OCI-M1 (cell line): ENCODE data around the gene TSPEAR.
"Not testable (repeated sequence)": the region's sequence is repeated elsewhere in the genome, so short reads cannot be mapped to it uniquely, and the experiment has no call there.

ENCODE experiments used
- DNase-seq: peaks from one replicate; lab custom pipeline; 2025; lab: John Stamatoyannopoulos, UW

Gene TSPEAR

GRCh38 chr21:44650973-44651675, 60.2 kb downstream of the TSPEAR start:
- DNase-seq = no peak

- DNase-seq = no peak
These were observed 61.0 kb downstream of the TSPEAR start for GRCh38 chr21:44650265-44650972.

GRCh38 chr21:44649521-44650100, 61.8 kb downstream of the TSPEAR start:
- no peak for DNase-seq

- DNase-seq = no peak
These were observed 62.6 kb downstream of the TSPEAR start for GRCh38 chr21:44648557-44649311.

- DNase-seq = no peak
These were observed 64.2 kb downstream of the TSPEAR start for GRCh38 chr21:44647222-44647552.

- DNase-seq = not testable (repeated sequence)
These were observed 64.8 kb downstream of the TSPEAR start, which contains the start of gene KRTAP10-11 for GRCh38 chr21:44646366-44647221. Gene KRTAP10-11, plus strand, starts transcription at chr21:44646414. Its CDS starts 45 bp downstream, at chr21:44646459.

GRCh38 chr21:44644878-44645277, 66.5 kb downstream of the TSPEAR start:
- no peak for DNase-seq

GRCh38 chr21:44643741-44644310, 67.5 kb downstream of the TSPEAR start:
- DNase-seq = no peak

- no peak for DNase-seq
These were observed 70.6 kb downstream of the TSPEAR start for GRCh38 chr21:44640761-44641160.

- no peak for DNase-seq
These were observed 72.1 kb downstream of the TSPEAR start for GRCh38 chr21:44639331-44639655.

GRCh38 chr21:44638506-44639330, 72.7 kb downstream of the TSPEAR start:
- not testable (repeated sequence) for DNase-seq

GRCh38 chr21:44637851-44638348, 73.5 kb downstream of the TSPEAR start:
- not testable (repeated sequence) for DNase-seq

- no peak for DNase-seq
These were observed 74.1 kb downstream of the TSPEAR start, which contains the start of gene KRTAP10-10 for GRCh38 chr21:44637018-44637850. Gene KRTAP10-10, plus strand, starts transcription at chr21:44637356. Its CDS starts 62 bp downstream, at chr21:44637418.

- no peak for DNase-seq
These were observed 75.0 kb downstream of the TSPEAR start for GRCh38 chr21:44636209-44637017.

- DNase-seq = no peak
These were observed 79.3 kb downstream of the TSPEAR start for GRCh38 chr21:44632067-44632466.

- DNase-seq = no peak
These were observed 80.9 kb downstream of the TSPEAR start for GRCh38 chr21:44630440-44630839.

- DNase-seq = no peak
These were observed 82.5 kb downstream of the TSPEAR start for GRCh38 chr21:44628707-44629391.

GRCh38 chr21:44627831-44628233, 83.5 kb downstream of the TSPEAR start:
- not testable (repeated sequence) for DNase-seq
